Bronchial epithelial cell (primary cell): Measurements from ENCODE around the gene GPX3. TPM values are rescaled to one million over a fixed set of nuclear protein-coding genes. Genes with fewer than 3 reads are reported as not detected.

Source experiments
- DNase-seq: peaks from one replicate; pipeline ENCODE4 v3.0.0-alpha.2; 2010; ENCODE audit warnings: low read depth
- FAIRE-seq: peaks from 2 replicates; lab custom pipeline; 2011; peaks lifted over from hg19 to GRCh38; lab: Jason Lieb, UNC
- H3K27me3 ChIP-seq: 2 replicates; pipeline ENCODE4 v1.5.1; 2011; ENCODE audit warnings: low read length; ENCODE audit not compliant: control insufficient read depth, insufficient read depth
- H3K36me3 ChIP-seq: 2 replicates; pipeline ENCODE4 v1.5.1; 2011; ENCODE audit warnings: low read length; ENCODE audit not compliant: control insufficient read depth, insufficient read depth
- H3K4me3 ChIP-seq: 2 replicates; pipeline ENCODE4 v1.5.1; 2011; ENCODE audit warnings: mild to moderate bottlenecking, low read depth, low read length, control low read depth
- CTCF ChIP-seq: IDR thresholded peaks from 2 replicates; pipeline ENCODE4 v1.5.1; 2011; ENCODE audit warnings: mild to moderate bottlenecking, moderate library complexity, low read length, control low read depth, inconsistent platforms; ENCODE audit not compliant: insufficient read depth, severe bottlenecking
- total RNA-seq: library from RNA; depleted of rRNA; stranded (reverse); fragments of >200 nt; gene quantifications from 2 replicates; pipeline ENCODE4 v1.2.1, GENCODE V29; 2014

Gene GPX3
- total RNA-seq, 1 donor from 2014 or later = 79.0 TPM

- no peaks in the 10 kb centered on the region for H3K27me3 ChIP-seq
- TF ChIP-seq CTCF = no peak
- peaks cover 35% of the 10 kb centered on the region for H3K36me3 ChIP-seq
- no peak overlapping the region for H3K4me3 ChIP-seq
- DNase-seq (no peak), FAIRE-seq (no peak)
Observed at GRCh38 chr5:151066920-151067319, 46.5 kb downstream of the GPX3 start.

- Histone ChIP-seq H3K27me3 (no peaks in the 10 kb centered on the region), H3K4me3 (no peak overlapping the region), H3K36me3 (peaks cover 28% of the 10 kb centered on the region)
- no peak for DNase-seq
- no peak for FAIRE-seq
- no peak for TF ChIP-seq CTCF
Observed at GRCh38 chr5:151067632-151068432, 47.4 kb downstream of the GPX3 start.

GRCh38 chr5:151068433-151069197 lies 48.2 kb downstream of the GPX3 start:
- FAIRE-seq (peak; percentile 40), DNase-seq (no peak)
- Histone ChIP-seq H3K4me3 (no peak overlapping the region), H3K27me3 (no peaks in the 10 kb centered on the region), H3K36me3 (peaks cover 26% of the 10 kb centered on the region)
- TF ChIP-seq CTCF = no peak

GRCh38 chr5:151070449-151070848 lies 50.1 kb downstream of the GPX3 start:
- no peak for TF ChIP-seq CTCF
- Histone ChIP-seq H3K4me3 (no peak overlapping the region), H3K36me3 (peaks cover 21% of the 10 kb centered on the region), H3K27me3 (no peaks in the 10 kb centered on the region)
- no peak for FAIRE-seq
- no peak for DNase-seq

GRCh38 chr5:151071021-151071420 lies 50.6 kb downstream of the GPX3 start:
- no peak overlapping the region for H3K4me3 ChIP-seq
- FAIRE-seq (no peak), DNase-seq (no peak)
- peaks cover 21% of the 10 kb centered on the region for H3K36me3 ChIP-seq
- H3K27me3 ChIP-seq = no peaks in the 10 kb centered on the region
- no peak for TF ChIP-seq CTCF
